Endothelial cell of umbilical vein (primary cell): ENCODE measurements around the gene G6PC1.

ENCODE experiments used
- CTCF ChIP-seq, 2 donors: IDR thresholded peaks; 1 replicate in 1 of 2; 2 replicates in 1 of 2; pipeline ENCODE4 v1.5.1; 2011; ENCODE audit warnings: low read length in 2 of 2, mild to moderate bottlenecking in 2 of 2, moderate library complexity in 2 of 2, control low read depth in 1 of 2, inconsistent platforms in 1 of 2, low read depth in 1 of 2; ENCODE audit not compliant: insufficient read depth in 1 of 2; ENCODE audit errors: extremely low read depth in 1 of 2
- EZH2 ChIP-seq: IDR thresholded peaks from 2 replicates; pipeline ENCODE4 v1.6.1; 2012; ENCODE audit warnings: borderline replicate concordance, low read depth, mild to moderate bottlenecking, moderate library complexity, low read length, inconsistent platforms; ENCODE audit not compliant: severe bottlenecking

DNA sequence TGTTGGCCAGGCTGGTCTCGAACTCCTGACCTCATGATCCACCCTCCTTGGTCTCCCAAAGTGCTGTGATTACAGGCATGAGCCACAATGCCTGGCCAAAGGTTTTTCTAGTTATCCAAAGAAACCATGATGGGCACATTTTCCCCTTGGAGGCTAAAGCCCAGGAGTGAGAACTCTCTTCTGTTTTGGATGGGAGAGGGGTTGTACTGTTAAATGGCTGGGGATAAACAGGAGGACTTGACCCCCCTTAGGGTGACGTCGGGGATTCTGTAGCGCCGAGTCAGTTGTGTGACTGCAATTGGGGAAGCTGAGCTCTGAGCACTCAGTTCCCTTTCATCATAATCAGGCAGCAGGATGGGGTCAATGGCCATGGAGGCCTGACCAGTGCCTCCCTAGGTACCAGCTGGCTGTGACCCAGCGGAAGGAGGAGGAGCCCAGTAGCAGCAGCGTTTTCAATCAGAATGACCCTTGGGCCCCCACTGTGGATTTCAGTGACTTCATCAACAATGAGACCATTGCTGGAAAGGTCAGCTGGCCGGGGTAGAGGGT is 45.5 kb upstream of the G6PC1 start:
- no peak for TF ChIP-seq CTCF (IDR thresholded peaks at IDR 0.05; ENCODE audit: extremely low read depth in 1 of 2, insufficient read depth in 1 of 2, low read depth in 1 of 2, low read length in 2 of 2)
- TF ChIP-seq EZH2, result no peak
